Neural cell (in vitro differentiated cells): ENCODE measurements around the gene DMKN. TPM values are rescaled to one million over a fixed set of nuclear protein-coding genes. Genes with fewer than 3 reads are reported as not detected.
A peak's percentile ranks its signal among the peaks of the same experiment; 100 is the strongest.

Experiments used
- H2AFZ ChIP-seq: fragments of 200-600, 300-800 bp; sonication (generic), shearing (Covaris generic); 2 replicates; pipeline ENCODE4 v1.6.0; 2014; ENCODE audit warnings: low read depth, mild to moderate bottlenecking, antibody characterized with exemption, low read length, moderate library complexity
- H3F3A ChIP-seq: fragments of 200-600 bp; shearing (Covaris generic); 2 replicates; pipeline ENCODE4 v1.6.1; 2016; ENCODE audit warnings: mild to moderate bottlenecking, moderate library complexity, mixed read lengths, antibody characterized with exemption, low read length; ENCODE audit not compliant: insufficient read depth, poor library complexity, severe bottlenecking
- H3K27ac ChIP-seq: fragments of 200-600, 300-800 bp; sonication (generic), shearing (Covaris generic); 2 replicates; pipeline ENCODE4 v1.5.1; 2014; ENCODE audit warnings: mild to moderate bottlenecking, low read length, moderate library complexity
- H3K27me3 ChIP-seq: fragments of 300-800, 200-600 bp; sonication (generic), shearing (Covaris generic); 2 replicates; pipeline ENCODE4 v1.6.0; 2014; ENCODE audit warnings: mild to moderate bottlenecking, low read depth, low read length, moderate library complexity; ENCODE audit not compliant: insufficient read depth
- H3K36me3 ChIP-seq: fragments of 300-800, 200-600 bp; sonication (generic), shearing (Covaris generic); 2 replicates; pipeline ENCODE4 v1.5.1; 2014; ENCODE audit warnings: mild to moderate bottlenecking, antibody characterized with exemption, low read length, moderate library complexity; ENCODE audit not compliant: insufficient read depth
- H3K4me2 ChIP-seq: fragments of 300-800, 200-600 bp; sonication (generic), shearing (Covaris generic); 2 replicates; pipeline ENCODE4 v1.6.0; 2014; ENCODE audit warnings: mild to moderate bottlenecking, low read length
- H3K4me3 ChIP-seq: fragments of 300-800, 200-600 bp; sonication (generic), shearing (Covaris generic); 2 replicates; pipeline ENCODE4 v1.5.1; 2014; ENCODE audit warnings: mild to moderate bottlenecking, low read length, moderate library complexity
- H3K79me2 ChIP-seq: fragments of 200-600 bp; shearing (Covaris generic); replicated peaks from 2 replicates; pipeline ENCODE4 v1.6.0; 2014; ENCODE audit warnings: mild to moderate bottlenecking, low read length, moderate library complexity; ENCODE audit not compliant: insufficient read depth
- H3K9ac ChIP-seq: fragments of 300-800, 200-600 bp; sonication (generic), shearing (Covaris generic); 2 replicates; pipeline ENCODE4 v1.6.1; 2016; ENCODE audit warnings: mild to moderate bottlenecking, low read length, mixed read lengths
- H3K9me2 ChIP-seq: fragments of 200-600 bp; shearing (Covaris generic); 2 replicates; pipeline ENCODE4 v1.6.1; 2016; ENCODE audit warnings: mild to moderate bottlenecking, low read length, mixed read lengths; ENCODE audit not compliant: insufficient read depth
- H3K9me3 ChIP-seq: fragments of 200-600, 300-800 bp; sonication (generic), shearing (Covaris generic); 2 replicates; pipeline ENCODE4 v1.6.1; 2016; ENCODE audit warnings: mild to moderate bottlenecking, mixed run types, low read length, moderate library complexity, mixed read lengths
- H4K20me1 ChIP-seq: fragments of 200-600 bp; shearing (Covaris generic); 2 replicates; pipeline ENCODE4 v1.6.1; 2016; ENCODE audit warnings: mild to moderate bottlenecking, mixed run types; ENCODE audit not compliant: insufficient read depth
- CTCF ChIP-seq: fragments of 450-650 bp; IDR thresholded peaks from 2 replicates; pipeline ENCODE4 v1.5.1; 2014; ENCODE audit warnings: antibody characterized with exemption, mild to moderate bottlenecking, moderate library complexity; ENCODE audit not compliant: poor library complexity, severe bottlenecking
- EP300 ChIP-seq: fragments of 450-650 bp; conservative IDR thresholded peaks from 2 replicates; pipeline ENCODE4 v1.6.1; 2014; ENCODE audit warnings: antibody characterized with exemption, mild to moderate bottlenecking, moderate library complexity; ENCODE audit not compliant: poor library complexity, severe bottlenecking
- EZH2 ChIP-seq: fragments of 200-600, 300-800 bp; shearing (Covaris generic), sonication (generic); IDR thresholded peaks from 2 replicates; pipeline ENCODE4 v1.6.1; 2014; ENCODE audit warnings: antibody characterized with exemption, low read length, borderline replicate concordance, mild to moderate bottlenecking; ENCODE audit not compliant: insufficient read depth, poor library complexity, severe bottlenecking
- MXI1 ChIP-seq: fragments of 450-650 bp; conservative IDR thresholded peaks from 2 replicates; pipeline ENCODE4 v1.6.1; 2014; ENCODE audit warnings: antibody characterized with exemption, mild to moderate bottlenecking; ENCODE audit not compliant: poor library complexity, severe bottlenecking
- POLR2AphosphoS5 ChIP-seq: IDR thresholded peaks from 2 replicates; pipeline ENCODE4 v1.6.1; 2012
- RAD21 ChIP-seq: fragments of 450-650 bp; conservative IDR thresholded peaks from 2 replicates; pipeline ENCODE4 v1.6.1; 2014; ENCODE audit warnings: antibody characterized with exemption, mild to moderate bottlenecking, moderate library complexity
- SMC3 ChIP-seq: fragments of 450-650 bp; conservative IDR thresholded peaks from 2 replicates; pipeline ENCODE4 v1.6.1; 2014; ENCODE audit warnings: antibody characterized with exemption, mild to moderate bottlenecking, moderate library complexity; ENCODE audit not compliant: poor library complexity
- TAF1 ChIP-seq: IDR thresholded peaks from 2 replicates; pipeline ENCODE4 v1.6.1; 2012; ENCODE audit warnings: low read depth
- polyA plus RNA-seq: library from polyadenylated mRNA; depleted of rRNA; stranded (reverse); fragments of >200 nt; gene quantifications from 2 replicates; pipeline ENCODE4 v1.2.3, GENCODE V29; 2014
- TF ChIP-seq, protein P1 (sequence below): IDR thresholded peaks from 2 replicates; pipeline ENCODE4 v1.6.1; 2012; ENCODE audit warnings: borderline replicate concordance

DMKN gene
- polyA plus RNA-seq, 1 donor from 2014 or later = not detected

DNA sequence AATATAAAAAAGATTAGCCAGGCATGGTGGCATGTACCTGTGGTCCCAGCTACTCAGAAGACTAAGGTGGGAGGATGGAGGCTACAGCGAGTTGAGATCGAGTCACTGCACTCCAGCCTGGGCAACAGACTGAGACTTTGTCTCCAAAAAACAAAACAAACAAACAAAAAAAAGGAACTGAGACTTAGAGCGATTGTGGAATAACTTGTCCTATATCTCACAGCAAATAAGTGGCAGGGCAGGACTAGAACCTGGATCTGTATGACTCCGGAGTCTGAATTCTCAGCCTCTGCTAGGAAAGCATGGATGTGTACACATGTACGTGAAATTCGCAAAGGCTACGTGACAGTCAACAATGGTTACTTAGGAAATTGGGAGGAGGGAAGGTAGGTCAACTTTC is 43.3 kb downstream of the DMKN start:
- no peaks in the 10 kb centered on the region for H3K9me2 ChIP-seq
- no peaks in the 10 kb centered on the region for H3K9me3 ChIP-seq
- no peak overlapping the region for H3K4me2 ChIP-seq
- H3K27me3 ChIP-seq = no peaks in the 10 kb centered on the region
- H2AFZ ChIP-seq = no peak overlapping the region
- no peak overlapping the region for H3K4me3 ChIP-seq
- TF ChIP-seq TAF1 (no peak), EP300 (no peak), SMC3 (no peak), EZH2 (no peak), MXI1 (no peak), POLR2AphosphoS5 (no peak), CTCF (no peak), RAD21 (no peak)
- TF ChIP-seq, protein P1, sequence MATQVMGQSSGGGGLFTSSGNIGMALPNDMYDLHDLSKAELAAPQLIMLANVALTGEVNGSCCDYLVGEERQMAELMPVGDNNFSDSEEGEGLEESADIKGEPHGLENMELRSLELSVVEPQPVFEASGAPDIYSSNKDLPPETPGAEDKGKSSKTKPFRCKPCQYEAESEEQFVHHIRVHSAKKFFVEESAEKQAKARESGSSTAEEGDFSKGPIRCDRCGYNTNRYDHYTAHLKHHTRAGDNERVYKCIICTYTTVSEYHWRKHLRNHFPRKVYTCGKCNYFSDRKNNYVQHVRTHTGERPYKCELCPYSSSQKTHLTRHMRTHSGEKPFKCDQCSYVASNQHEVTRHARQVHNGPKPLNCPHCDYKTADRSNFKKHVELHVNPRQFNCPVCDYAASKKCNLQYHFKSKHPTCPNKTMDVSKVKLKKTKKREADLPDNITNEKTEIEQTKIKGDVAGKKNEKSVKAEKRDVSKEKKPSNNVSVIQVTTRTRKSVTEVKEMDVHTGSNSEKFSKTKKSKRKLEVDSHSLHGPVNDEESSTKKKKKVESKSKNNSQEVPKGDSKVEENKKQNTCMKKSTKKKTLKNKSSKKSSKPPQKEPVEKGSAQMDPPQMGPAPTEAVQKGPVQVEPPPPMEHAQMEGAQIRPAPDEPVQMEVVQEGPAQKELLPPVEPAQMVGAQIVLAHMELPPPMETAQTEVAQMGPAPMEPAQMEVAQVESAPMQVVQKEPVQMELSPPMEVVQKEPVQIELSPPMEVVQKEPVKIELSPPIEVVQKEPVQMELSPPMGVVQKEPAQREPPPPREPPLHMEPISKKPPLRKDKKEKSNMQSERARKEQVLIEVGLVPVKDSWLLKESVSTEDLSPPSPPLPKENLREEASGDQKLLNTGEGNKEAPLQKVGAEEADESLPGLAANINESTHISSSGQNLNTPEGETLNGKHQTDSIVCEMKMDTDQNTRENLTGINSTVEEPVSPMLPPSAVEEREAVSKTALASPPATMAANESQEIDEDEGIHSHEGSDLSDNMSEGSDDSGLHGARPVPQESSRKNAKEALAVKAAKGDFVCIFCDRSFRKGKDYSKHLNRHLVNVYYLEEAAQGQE = no peak
- no peaks in the 10 kb centered on the region for H3K36me3 ChIP-seq
- H3K27ac ChIP-seq = no peak overlapping the region
- no peak overlapping the region for H3K9ac ChIP-seq
- no peaks in the 10 kb centered on the region for H3F3A ChIP-seq
- H4K20me1 ChIP-seq = no peaks in the 10 kb centered on the region
- H3K79me2 ChIP-seq = no peaks in the 10 kb centered on the region

- Histone ChIP-seq H3K4me3 (no peak overlapping the region), H2AFZ (no peak overlapping the region)
Observed at GRCh38 chr19:35468637-35469036, 44.8 kb downstream of the DMKN start.

More at GRCh38 chr19:35468637-35469036, 44.8 kb downstream of the DMKN start:
- Histone ChIP-seq H3F3A (no peaks in the 10 kb centered on the region), H3K36me3 (no peaks in the 10 kb centered on the region), H4K20me1 (no peaks in the 10 kb centered on the region), H3K9ac (no peak overlapping the region), H3K27ac (no peak overlapping the region), H3K9me3 (no peaks in the 10 kb centered on the region), H3K79me2 (no peaks in the 10 kb centered on the region), H3K27me3 (no peaks in the 10 kb centered on the region), H3K9me2 (no peaks in the 10 kb centered on the region), H3K4me2 (no peak overlapping the region)
- no peak for TF ChIP-seq TAF1
- TF ChIP-seq RAD21 = peak; percentile 17
- TF ChIP-seq CTCF = peak; percentile 35
- TF ChIP-seq MXI1 = no peak
